GM12892 (cell line): ENCODE results near the gene TNNC1.

Experiments used
- POLR2A ChIP-seq: IDR thresholded peaks from 2 replicates; pipeline ENCODE4 v1.6.1; 2011; ENCODE audit warnings: low read depth, low read length, control low read depth
- POLR2AphosphoS5 ChIP-seq: IDR thresholded peaks from 2 replicates; pipeline ENCODE4 v1.6.1; 2011; ENCODE audit warnings: low read depth, low read length, control low read depth
- TAF1 ChIP-seq: IDR thresholded peaks from 2 replicates; pipeline ENCODE4 v1.6.1; 2011; ENCODE audit warnings: low read depth, mild to moderate bottlenecking, control low read depth, low read length, borderline replicate concordance

DNA sequence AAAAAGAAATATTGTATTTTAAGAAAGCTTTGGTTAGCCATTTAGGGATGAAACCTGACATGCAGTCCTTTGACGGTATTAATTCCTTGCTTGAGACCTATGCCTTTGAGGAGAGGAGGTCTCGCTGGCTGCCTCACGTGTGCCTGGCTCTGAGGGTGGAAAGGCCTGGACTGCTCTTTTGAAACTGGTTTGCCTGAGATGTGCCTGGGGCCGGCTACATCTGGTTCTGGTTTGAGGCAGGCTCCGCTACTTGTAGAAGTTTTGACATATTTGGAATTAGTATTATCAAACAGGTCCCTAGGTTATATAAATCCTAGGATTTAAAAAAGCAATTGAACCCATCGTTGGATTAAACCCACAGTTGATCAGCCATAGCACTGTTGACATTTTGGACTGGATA, 8.0 kb upstream of the TNNC1 start:
- TF ChIP-seq POLR2A (no peak), TAF1 (no peak), POLR2AphosphoS5 (no peak)
